ENCODE results near the gene TBC1D4.

DNA sequence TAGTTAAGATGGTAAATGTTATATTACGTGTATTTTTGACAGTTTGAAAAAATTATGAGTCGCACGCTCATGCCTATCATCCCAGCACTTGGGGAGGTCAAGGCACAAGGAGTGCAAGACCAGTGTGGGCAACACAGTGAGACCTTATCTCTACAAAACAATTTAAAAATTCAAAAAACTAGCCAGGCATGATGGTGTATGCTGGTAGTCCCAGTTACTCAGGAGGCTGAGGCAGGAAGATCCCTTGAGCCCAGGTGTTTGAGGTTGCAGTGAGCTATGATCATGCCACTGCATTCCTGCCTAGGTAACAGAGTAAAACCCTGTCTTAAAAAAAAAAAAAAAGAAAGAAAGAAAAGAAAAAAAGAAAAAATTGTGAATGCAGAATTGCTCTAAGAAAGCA, 58.0 kb downstream of the TBC1D4 start:
- TF ChIP-seq, protein P1, sequence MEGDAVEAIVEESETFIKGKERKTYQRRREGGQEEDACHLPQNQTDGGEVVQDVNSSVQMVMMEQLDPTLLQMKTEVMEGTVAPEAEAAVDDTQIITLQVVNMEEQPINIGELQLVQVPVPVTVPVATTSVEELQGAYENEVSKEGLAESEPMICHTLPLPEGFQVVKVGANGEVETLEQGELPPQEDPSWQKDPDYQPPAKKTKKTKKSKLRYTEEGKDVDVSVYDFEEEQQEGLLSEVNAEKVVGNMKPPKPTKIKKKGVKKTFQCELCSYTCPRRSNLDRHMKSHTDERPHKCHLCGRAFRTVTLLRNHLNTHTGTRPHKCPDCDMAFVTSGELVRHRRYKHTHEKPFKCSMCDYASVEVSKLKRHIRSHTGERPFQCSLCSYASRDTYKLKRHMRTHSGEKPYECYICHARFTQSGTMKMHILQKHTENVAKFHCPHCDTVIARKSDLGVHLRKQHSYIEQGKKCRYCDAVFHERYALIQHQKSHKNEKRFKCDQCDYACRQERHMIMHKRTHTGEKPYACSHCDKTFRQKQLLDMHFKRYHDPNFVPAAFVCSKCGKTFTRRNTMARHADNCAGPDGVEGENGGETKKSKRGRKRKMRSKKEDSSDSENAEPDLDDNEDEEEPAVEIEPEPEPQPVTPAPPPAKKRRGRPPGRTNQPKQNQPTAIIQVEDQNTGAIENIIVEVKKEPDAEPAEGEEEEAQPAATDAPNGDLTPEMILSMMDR (IDR thresholded peaks at IDR 0.05): no peak
- no peak for TF ChIP-seq POLR2A (IDR thresholded peaks at IDR 0.05)
